ENCODE measurements around the gene SV2B.

SV2B gene

DNA sequence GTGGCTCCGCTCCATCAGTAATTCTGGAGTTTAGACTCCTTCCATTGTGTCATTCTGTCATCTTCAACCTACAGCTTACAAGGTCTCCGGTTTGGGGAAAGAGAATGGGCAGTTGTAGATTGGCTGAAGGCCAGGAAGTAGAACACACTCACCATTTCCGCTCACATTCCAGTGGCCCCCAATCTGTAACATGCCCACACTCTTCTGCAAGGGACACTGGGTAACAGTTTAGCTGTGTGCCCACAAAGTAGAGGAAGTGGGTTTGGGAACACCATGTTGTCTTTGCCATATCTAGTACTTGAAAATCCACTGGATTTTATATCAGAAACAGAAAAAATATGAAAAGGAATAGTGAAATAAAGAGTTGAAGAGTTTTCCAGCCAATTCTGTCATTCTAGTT lies 153.5 kb downstream of the SV2B start:
- TF ChIP-seq, protein P1, sequence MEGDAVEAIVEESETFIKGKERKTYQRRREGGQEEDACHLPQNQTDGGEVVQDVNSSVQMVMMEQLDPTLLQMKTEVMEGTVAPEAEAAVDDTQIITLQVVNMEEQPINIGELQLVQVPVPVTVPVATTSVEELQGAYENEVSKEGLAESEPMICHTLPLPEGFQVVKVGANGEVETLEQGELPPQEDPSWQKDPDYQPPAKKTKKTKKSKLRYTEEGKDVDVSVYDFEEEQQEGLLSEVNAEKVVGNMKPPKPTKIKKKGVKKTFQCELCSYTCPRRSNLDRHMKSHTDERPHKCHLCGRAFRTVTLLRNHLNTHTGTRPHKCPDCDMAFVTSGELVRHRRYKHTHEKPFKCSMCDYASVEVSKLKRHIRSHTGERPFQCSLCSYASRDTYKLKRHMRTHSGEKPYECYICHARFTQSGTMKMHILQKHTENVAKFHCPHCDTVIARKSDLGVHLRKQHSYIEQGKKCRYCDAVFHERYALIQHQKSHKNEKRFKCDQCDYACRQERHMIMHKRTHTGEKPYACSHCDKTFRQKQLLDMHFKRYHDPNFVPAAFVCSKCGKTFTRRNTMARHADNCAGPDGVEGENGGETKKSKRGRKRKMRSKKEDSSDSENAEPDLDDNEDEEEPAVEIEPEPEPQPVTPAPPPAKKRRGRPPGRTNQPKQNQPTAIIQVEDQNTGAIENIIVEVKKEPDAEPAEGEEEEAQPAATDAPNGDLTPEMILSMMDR (IDR thresholded peaks at IDR 0.05), result no peak

DNA sequence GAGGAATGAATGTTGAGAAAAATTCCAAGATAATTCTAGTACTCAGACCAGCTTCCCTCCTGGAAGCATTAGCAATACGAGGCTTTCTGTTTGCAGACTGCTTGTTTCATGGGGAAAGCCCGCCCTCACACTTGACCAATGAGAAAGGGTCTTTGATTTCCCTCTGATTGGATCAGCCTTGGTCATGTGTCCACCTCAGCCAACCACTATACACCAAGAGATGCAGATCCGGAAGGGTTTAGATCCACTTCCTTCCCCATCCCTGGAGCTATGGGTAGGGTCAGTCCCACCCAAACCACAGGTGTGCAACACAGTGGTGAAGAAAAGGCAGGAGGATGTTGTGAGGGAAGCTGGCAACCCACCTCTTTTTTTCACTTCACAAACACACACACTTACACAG lies 154.7 kb downstream of the SV2B start:
- TF ChIP-seq, protein P1 (IDR thresholded peaks at IDR 0.05), result no peak

DNA sequence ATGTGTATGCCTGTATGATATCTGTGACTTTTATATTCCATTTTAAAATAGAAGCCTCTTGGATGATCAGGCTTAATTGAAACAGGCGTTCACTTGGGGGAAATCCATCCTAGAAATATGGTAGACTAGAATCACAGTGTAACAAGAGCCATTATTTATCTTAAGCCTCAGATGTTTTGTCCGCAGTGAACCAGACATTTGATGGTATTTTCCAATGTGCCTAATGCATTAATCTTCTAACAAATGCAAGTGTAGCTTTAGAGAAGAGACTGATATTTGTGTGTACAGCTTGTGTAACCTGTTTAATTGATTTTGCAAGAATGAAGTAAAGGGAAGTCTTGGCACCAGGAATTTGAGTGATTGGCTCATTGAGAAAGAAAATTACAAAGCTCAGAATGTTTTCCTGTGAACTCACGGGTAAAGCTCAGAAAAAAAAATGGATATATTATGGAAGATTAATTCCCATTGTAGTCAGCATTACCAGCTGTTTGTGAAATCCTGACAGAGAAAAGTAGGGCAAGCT lies 155.7 kb downstream of the SV2B start:
- TF ChIP-seq, protein P1 (IDR thresholded peaks at IDR 0.05), result no peak

DNA sequence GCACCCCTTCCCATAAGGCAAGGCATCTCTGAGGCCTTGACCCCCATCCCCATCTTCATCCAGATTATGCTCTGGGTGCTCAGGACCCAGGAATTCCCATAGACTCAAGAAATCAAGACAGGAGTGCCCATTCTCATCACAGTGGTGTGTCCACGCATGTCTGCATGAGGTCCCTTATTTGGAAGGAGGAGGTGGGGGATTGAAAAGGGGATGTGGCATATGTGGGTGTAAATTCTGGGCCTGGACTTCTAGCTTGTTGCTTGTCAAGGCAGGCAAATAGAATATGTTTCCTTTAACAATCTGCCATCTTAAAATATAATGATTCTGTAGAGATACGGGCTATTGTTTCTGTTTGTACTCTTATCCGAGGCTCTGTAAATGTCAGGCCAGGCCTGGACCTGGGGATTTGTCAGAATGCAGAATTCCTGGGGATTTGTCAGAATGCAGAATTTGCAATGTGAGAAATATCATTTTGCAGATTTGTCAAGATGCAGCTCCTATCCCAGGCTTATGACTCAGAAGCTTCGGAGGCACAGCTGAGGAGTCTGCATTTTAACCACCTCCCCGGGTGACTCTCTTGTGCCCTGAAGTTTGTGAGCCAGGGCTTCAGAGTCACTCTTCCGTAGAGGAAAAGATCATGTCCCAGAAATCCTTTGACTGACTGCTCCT lies 157.8 kb downstream of the SV2B start:
- TF ChIP-seq, protein P1 (IDR thresholded peaks at IDR 0.05), result no peak

DNA sequence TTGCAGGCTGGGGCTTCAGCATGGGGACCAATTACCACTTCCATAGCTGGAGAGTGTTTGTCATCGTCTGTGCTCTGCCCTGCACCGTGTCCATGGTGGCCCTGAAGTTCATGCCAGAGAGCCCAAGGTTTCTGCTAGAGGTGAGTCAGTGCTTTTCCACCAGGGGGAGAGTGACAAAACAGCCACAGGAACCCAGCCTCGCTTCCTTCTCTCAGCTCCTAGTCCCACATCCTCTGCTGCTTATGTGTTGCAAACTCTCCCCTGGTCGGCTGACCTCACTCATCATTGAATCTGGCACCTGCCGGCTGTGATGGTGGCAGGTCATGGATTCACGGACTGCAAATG lies 158.3 kb downstream of the SV2B start:
- TF ChIP-seq, protein P1 (IDR thresholded peaks at IDR 0.05), result no peak

DNA sequence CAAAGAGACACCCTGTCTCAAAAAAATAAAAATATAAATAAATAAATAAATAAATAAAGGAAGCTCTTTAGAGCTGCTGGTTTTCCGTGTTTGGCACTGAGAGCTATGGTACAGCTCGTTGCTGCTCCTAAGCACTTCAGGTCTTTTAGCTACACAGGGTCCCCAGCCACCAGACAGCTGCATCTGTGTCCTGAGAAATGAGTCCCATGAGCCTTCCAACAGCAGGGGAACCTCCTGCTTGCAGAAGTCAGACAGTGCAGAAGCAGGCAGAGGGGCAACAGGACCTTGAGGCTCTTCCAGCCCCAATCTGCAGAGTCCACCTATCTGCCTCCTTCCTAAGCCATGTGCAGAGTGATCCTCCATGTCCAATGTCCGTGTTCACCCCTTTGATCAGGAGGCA lies 159.0 kb downstream of the SV2B start:
- TF ChIP-seq, protein P1 (IDR thresholded peaks at IDR 0.05), result no peak

DNA sequence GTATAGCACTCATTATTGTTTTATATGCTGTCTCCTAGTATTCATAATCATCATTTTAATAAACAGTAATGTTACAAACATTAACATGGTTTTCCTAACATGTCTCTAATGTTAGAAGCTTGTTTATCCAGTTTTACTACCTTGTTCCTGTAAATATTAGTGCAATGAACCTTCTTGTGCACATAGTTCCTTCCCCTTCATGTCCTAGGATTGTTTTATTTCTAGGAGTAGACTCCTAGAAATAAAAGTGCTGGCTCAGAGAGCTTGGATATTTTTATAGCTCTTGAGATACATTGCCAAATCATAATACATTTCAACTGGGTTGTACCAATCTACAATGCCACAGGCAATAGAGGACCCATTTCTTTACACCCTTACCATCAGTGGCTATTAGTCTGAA lies 161.3 kb downstream of the SV2B start:
- TF ChIP-seq, protein P1 (IDR thresholded peaks at IDR 0.05), result no peak

Measured in LNCAP (cell line).